AG04449 (cell line): ENCODE measurements around the gene SYT1.

Source experiments
- CTCF ChIA-PET: fragments of 350-600 bp; formaldehyde crosslinking; extraction: SDS; loops from one replicate; lab custom pipeline; 2021; ENCODE audit warnings: antibody characterized with exemption; lab: Yijun Ruan, JAX
- POLR2A ChIA-PET: fragments of 400-600, 350-600 bp; formaldehyde crosslinking; extraction: SDS; loops from one replicate; lab custom pipeline; 2020; ENCODE audit warnings: antibody characterized with exemption, inconsistent platforms; lab: Yijun Ruan, JAX
- DNase-seq: peaks from one replicate; pipeline ENCODE4 v3.0.0-alpha.2; 2010; ENCODE audit warnings: low read depth, low spot score
- H3K4me3 ChIP-seq: 2 replicates; pipeline ENCODE4 v1.5.1; 2011; ENCODE audit warnings: low read depth, mild to moderate bottlenecking, control low read depth, low read length
- TF ChIP-seq, protein P1 (sequence below): IDR thresholded peaks from one replicate; pipeline ENCODE4 v1.5.1; 2011; ENCODE audit warnings: mild to moderate bottlenecking, moderate library complexity, low read length, control low read depth, inconsistent platforms; ENCODE audit not compliant: insufficient read depth; ENCODE audit errors: missing control alignments

Gene SYT1

DNA sequence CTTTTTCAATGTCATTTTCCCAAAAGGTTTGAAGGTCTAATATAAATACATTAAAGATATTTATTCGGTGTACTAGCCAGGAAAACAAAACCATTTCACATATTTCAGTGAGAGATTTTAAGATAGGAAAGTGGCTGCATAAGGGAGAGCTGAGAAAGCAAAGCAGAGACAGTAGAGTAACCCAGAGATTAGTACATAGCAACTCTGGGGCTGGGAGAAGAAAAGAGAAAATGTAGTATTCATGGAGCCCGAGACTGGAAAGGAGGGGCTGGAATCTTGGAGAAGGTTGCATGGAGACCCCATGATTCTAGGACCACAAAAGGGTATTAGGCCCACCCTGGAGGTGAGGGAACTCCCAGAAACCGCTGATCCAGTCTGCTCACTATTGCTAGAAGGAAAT lies 589.2 kb downstream of the SYT1 start:
- no peak for DNase-seq
- TF ChIP-seq, protein P1, sequence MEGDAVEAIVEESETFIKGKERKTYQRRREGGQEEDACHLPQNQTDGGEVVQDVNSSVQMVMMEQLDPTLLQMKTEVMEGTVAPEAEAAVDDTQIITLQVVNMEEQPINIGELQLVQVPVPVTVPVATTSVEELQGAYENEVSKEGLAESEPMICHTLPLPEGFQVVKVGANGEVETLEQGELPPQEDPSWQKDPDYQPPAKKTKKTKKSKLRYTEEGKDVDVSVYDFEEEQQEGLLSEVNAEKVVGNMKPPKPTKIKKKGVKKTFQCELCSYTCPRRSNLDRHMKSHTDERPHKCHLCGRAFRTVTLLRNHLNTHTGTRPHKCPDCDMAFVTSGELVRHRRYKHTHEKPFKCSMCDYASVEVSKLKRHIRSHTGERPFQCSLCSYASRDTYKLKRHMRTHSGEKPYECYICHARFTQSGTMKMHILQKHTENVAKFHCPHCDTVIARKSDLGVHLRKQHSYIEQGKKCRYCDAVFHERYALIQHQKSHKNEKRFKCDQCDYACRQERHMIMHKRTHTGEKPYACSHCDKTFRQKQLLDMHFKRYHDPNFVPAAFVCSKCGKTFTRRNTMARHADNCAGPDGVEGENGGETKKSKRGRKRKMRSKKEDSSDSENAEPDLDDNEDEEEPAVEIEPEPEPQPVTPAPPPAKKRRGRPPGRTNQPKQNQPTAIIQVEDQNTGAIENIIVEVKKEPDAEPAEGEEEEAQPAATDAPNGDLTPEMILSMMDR, result no peak
- peak overlapping the region; percentile 38 for H3K4me3 ChIP-seq
- ChIA-PET CTCF (interaction anchor here (0.7 kb wide), 2 partner anchors 9 to 34 kb away, joined by 3 read pairs; no protein-coding TSS in a partner anchor), POLR2A (no interaction called here)

DNA sequence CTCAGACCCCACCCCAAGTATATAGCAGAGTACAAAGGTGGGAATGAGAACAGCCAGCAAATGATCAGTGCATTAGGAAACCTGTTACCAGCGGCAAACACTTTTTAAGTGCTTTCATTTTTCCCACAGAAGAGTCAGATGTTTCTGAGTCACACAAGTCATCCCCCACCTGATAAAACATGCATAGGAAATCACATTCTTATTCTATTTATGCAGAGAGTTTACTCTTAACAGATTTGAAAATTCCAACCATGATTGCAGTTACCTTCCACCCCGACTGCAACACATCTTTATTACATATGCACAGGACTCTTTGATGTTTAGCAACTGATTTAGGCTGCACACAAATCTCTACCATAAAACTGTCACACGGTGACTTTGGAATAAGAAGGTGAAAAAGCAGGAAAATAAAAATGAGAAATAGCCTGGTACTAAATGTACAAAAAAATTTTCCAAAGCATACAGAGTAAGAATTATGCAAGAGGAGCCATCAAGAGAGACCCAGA lies 589.8 kb downstream of the SYT1 start:
- DNase-seq, result peak; percentile 28
- CTCF ChIA-PET, result interaction anchor here (0.7 to 1.0 kb wide), 2 partner anchors 10 to 96 kb away, joined by 3 to 4 read pairs; no protein-coding TSS in a partner anchor
- TF ChIP-seq, protein P1, result no peak
- peak overlapping the region; percentile 38 for H3K4me3 ChIP-seq
- POLR2A ChIA-PET, result no interaction called here

DNA sequence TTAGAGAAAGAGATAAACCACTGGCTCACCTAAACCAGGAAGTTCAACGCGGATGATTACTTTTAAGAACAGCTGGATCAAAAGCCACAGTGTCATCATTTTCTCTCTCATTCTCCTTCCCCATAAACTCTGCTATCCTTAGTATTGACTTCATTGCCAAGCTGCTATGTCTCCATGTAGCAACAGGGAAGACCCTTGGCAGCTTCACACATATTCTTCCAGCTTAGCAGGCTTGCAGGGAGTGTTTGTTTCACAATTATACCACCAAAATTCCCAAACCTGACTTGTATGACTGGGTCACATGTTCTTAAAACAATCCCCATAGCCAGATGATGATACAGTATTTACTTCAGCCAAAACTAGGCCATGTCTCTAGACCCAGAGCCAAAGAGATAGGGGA lies 590.7 kb downstream of the SYT1 start:
- H3K4me3 ChIP-seq, result no peak overlapping the region
- ChIA-PET CTCF (interaction anchor here (0.5 to 1.0 kb wide), 2 partner anchors 95 to 464 kb away, joined by 3 to 4 read pairs; no protein-coding TSS in a partner anchor), POLR2A (no interaction called here)
- no peak for DNase-seq
- TF ChIP-seq, protein P1, result no peak

DNA sequence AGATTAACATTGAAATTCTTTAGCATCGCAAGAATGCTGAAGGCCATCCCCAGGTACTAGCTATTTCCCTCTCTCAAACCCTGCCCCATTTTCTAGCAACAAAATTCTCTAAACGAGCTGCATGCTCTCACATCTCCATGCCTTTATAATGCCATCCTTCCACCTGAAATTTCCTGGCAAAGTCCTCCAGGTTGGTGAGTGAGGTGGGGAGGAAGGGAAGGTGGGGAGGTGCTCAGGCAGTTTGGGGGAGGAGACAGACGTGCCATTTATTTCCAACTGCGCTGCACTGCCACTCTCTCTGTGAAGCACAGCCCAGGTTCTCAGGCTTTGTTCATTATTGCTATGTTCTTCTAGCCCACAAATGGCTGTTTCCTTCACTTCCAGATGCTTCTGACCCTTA lies 617.7 kb downstream of the SYT1 start:
- no peak overlapping the region for H3K4me3 ChIP-seq
- TF ChIP-seq, protein P1, result no peak
- no peak for DNase-seq
- CTCF ChIA-PET, result no interaction called here
- POLR2A ChIA-PET, result no interaction called here

DNA sequence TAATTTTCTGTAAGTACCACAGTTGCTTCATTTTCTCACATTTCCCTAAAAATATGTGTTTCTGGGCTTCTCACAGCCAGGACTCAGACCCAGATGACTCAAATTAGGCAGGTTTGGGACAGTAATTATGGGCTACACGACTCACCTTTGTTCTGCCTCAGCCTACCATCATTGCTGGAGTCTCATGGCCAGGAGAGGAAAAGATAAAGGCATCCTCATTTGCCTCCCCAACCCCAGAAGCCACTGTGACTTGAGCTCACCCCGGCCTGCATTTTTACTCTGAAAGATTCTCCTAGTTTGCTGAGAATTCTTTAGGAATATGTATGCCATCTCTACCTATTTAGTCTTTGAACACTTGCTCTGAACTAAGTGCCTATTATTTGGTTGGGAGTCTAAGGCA lies 618.3 kb downstream of the SYT1 start:
- TF ChIP-seq, protein P1, result no peak
- ChIA-PET CTCF (no interaction called here), POLR2A (no interaction called here)
- no peak overlapping the region for H3K4me3 ChIP-seq
- DNase-seq, result no peak

DNA sequence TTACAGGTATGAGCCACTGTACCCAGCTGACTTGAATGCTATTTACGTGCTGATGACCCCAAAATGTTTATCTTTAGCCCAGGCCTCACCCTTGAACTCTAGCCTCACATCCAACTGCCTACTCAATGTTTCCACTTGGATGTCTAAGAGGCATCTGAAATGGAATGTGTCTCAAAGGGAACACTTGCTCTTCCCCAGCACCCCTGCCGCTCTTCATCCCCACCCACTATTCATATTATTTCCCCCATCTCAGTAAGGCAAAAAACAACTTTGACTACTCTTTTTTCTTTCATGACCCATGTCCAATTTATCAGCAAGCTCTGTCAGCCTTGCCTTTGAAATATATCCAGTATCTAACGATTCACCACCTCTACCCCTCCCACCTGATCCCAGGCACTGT lies 621.6 kb downstream of the SYT1 start:
- CTCF ChIA-PET, result no interaction called here
- TF ChIP-seq, protein P1, result no peak
- no peak for DNase-seq
- H3K4me3 ChIP-seq, result no peak overlapping the region
- POLR2A ChIA-PET, result no interaction called here
